H1 (cell line): ENCODE measurements around the gene ITSN1. TPM values are rescaled to one million over a fixed set of nuclear protein-coding genes. Genes with fewer than 3 reads are reported as not detected.

Experiments
- BCL11A ChIP-seq, 2 experiments: IDR thresholded peaks; one replicate each; pipeline ENCODE4 v1.6.1; 2011; ENCODE audit warnings: low read depth in 2 of 2, low read length in 2 of 2, mild to moderate bottlenecking in 2 of 2
- polyA plus RNA-seq, 7 experiments: library from polyadenylated mRNA; depleted of rRNA in 3 of 7; stranded (reverse) in 5 of 7; unstranded in 2 of 7; fragments of >200 nt in 5 of 7; fragments of 200-250 nt in 2 of 7; gene quantifications; 1 replicate in 5 of 7; 2 replicates in 1 of 7; 4 replicates in 1 of 7; pipeline versions ENCODE4 v1.2.1 to v1.2.3, GENCODE V29; 2011 to 2013; ENCODE audit warnings: missing spikeins in 2 of 7, mixed read lengths in 2 of 7
- total RNA-seq: library from RNA; stranded (reverse); fragmentation: NEBNext Ultra II Directional; extraction: Animal tissue kit (Norgen Biotek cat#: 25700); gene quantifications from 2 replicates; pipeline ENCODE4 v1.2.1, GENCODE V29; 2021
- TF ChIP-seq, protein P1 (sequence below): IDR thresholded peaks from 2 replicates; pipeline ENCODE4 v1.6.1; 2011; ENCODE audit warnings: low read depth, mild to moderate bottlenecking, low read length; ENCODE audit not compliant: insufficient read depth

The ITSN1 gene
- total and polyA plus RNA-seq, 2 of the 8 experiments (the other 6 are each of a cell fraction or from before 2014, with no cell fraction given): 60.8 to 78.1 TPM

DNA sequence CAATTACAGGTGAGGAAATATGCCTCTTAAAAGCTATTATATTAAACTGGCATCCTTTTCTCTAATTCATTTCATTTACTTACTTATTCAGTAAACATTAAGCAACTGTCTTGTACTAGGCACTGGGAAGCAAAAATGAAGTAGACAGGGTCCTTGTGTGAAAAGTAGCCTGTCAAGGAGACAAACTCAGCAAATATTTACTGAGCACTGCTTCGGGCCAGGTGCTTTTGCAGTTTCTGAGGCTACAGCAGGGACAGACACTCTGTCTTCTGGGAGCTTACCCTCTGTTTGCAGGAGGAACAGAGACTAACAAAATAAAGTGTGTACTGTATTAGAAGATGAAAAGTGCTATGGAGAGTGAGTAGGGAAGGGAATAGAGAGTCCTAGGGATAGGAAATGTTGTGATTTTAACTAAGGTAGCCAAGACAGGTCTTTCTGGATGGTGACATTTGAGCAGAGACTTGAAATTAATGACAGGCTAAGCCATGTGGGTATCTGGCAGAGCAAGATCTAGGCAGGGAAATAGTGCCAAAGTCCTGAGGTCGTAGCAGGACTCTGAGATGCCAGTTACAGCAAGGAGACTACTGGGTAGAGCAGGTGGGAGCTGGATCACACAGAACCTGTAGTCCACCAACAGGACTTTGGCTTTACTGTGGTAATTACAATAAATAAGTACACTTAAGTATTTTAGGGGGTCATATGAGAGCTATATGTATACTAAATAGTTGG lies 133.0 kb downstream of the ITSN1 start (continued):
- no peak for TF ChIP-seq BCL11A (IDR thresholded peaks at IDR 0.05; ENCODE audit: low read depth in 2 of 2, low read length in 2 of 2)
- TF ChIP-seq, protein P1, sequence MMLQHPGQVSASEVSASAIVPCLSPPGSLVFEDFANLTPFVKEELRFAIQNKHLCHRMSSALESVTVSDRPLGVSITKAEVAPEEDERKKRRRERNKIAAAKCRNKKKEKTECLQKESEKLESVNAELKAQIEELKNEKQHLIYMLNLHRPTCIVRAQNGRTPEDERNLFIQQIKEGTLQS: no peak
